A549 (cell line): ENCODE measurements around the gene CELF2. TPM values are rescaled to one million over a fixed set of nuclear protein-coding genes. Genes with fewer than 3 reads are reported as not detected.

Source experiments
- ATAC-seq, 2 experiments: fragments of 200-7000 bp in 1 of 2; fragments of >200 bp in 1 of 2; cut with Nextera tagmentation in 1 of 2; cut with Tn5 transposase in 1 of 2; 3 replicates each; pipeline versions ENCODE4 v1.8.0 to v1.9.1; 2018 to 2020; ENCODE audit warnings: mild to moderate bottlenecking in 1 of 2, moderate library complexity in 1 of 2
- CTCF ChIA-PET: fragments of 300-600 bp; sonication (Branson Sonifier 250); formaldehyde crosslinking; extraction: SDS; loops from one replicate; lab custom pipeline; 2021; ENCODE audit warnings: antibody characterized with exemption, inconsistent platforms; lab: Yijun Ruan, JAX
- POLR2A ChIA-PET: fragments of 350-600 bp; formaldehyde crosslinking; extraction: SDS; loops from one replicate; lab custom pipeline; 2021; ENCODE audit warnings: antibody characterized with exemption, inconsistent platforms; lab: Yijun Ruan, JAX
- DNase-seq, 2 experiments: peaks; one replicate each; pipeline versions ENCODE4 v3.0.0 to v3.0.0-alpha.2; 2011 to 2016; ENCODE audit warnings: low read depth in 1 of 2, low spot score in 1 of 2
- FAIRE-seq: peaks from 2 replicates; lab custom pipeline; 2011; peaks lifted over from hg19 to GRCh38; lab: Jason Lieb, UNC
- H3K27ac ChIP-seq, 2 experiments: fragments of >200 bp; sonication (Bioruptor Twin); formaldehyde crosslinking; 3 replicates each; pipeline ENCODE4 v1.5.1; 2016 to 2017
- H3K4me1 ChIP-seq: fragments of >200 bp; sonication (Bioruptor Twin); formaldehyde crosslinking; 3 replicates; pipeline ENCODE4 v1.6.1; 2016
- H3K4me2 ChIP-seq: fragments of >200 bp; sonication (Bioruptor Twin); formaldehyde crosslinking; 3 replicates; pipeline ENCODE4 v1.6.1; 2016
- H3K4me3 ChIP-seq: fragments of >200 bp; sonication (Bioruptor Twin); formaldehyde crosslinking; 3 replicates; pipeline ENCODE4 v1.5.1; 2016
- H3K9me3 ChIP-seq: fragments of >200 bp; sonication (Bioruptor Twin); formaldehyde crosslinking; 3 replicates; pipeline ENCODE4 v1.6.1; 2016
- CBX8 ChIP-seq: fragments of 200-600 bp; sonication (generic); IDR thresholded peaks from 2 replicates; pipeline ENCODE4 v1.6.1; 2016
- CHD4 ChIP-seq: fragments of 200-600 bp; sonication (generic); IDR thresholded peaks from 2 replicates; pipeline ENCODE4 v1.6.1; 2016; ENCODE audit warnings: antibody characterized with exemption, mild to moderate bottlenecking, borderline replicate concordance
- E2F6 ChIP-seq: IDR thresholded peaks from 2 replicates; pipeline ENCODE4 v1.6.1; 2012; ENCODE audit warnings: low read depth, borderline replicate concordance
- ESRRA ChIP-seq: fragments of 150-350 bp; IDR thresholded peaks from 2 replicates; pipeline ENCODE4 v1.6.1; 2014; ENCODE audit warnings: mild to moderate bottlenecking, low read length, borderline replicate concordance
- HDAC2 ChIP-seq: fragments of 200-600 bp; sonication (generic); IDR thresholded peaks from 2 replicates; pipeline ENCODE4 v1.6.1; 2016
- HEYL ChIP-seq: fragments of 250-450 bp; sonication (Bioruptor Pico); IDR thresholded peaks from 2 replicates; pipeline ENCODE4 v1.8.0; 2021; ENCODE audit warnings: mild to moderate bottlenecking, moderate library complexity
- JUN ChIP-seq, 2 experiments: fragments of >200 bp; sonication (Bioruptor Twin); formaldehyde crosslinking; IDR thresholded peaks; 2 replicates in 1 of 2; 3 replicates in 1 of 2; pipeline ENCODE4 v1.6.1; 2016 to 2017
- MAFK ChIP-seq: fragments of 450-650 bp; IDR thresholded peaks from 2 replicates; pipeline ENCODE4 v1.6.1; 2014; ENCODE audit not compliant: partially characterized antibody
- NPAS2 ChIP-seq: fragments of 250-450 bp; sonication (Bioruptor Pico); IDR thresholded peaks from 2 replicates; pipeline ENCODE4 v1.8.0; 2022; ENCODE audit warnings: mild to moderate bottlenecking, moderate library complexity, borderline replicate concordance
- RAD21 ChIP-seq, 2 experiments: fragments of >200 bp in 1 of 2; sonication (Bioruptor Twin) in 1 of 2; formaldehyde crosslinking in 1 of 2; IDR thresholded peaks in 1 of 2; conservative IDR thresholded peaks in 1 of 2; 2 replicates in 1 of 2; 3 replicates in 1 of 2; pipeline ENCODE4 v1.6.1; 2012 to 2018; ENCODE audit warnings: inconsistent platforms in 1 of 2
- REST ChIP-seq: fragments of 200-600 bp; sonication (generic); IDR thresholded peaks from 2 replicates; pipeline ENCODE4 v1.6.1; 2016; ENCODE audit warnings: antibody characterized with exemption, mild to moderate bottlenecking, moderate library complexity
- RFX5 ChIP-seq: fragments of 450-650 bp; IDR thresholded peaks from 2 replicates; pipeline ENCODE4 v1.7.1; 2014; ENCODE audit warnings: antibody characterized with exemption, mild to moderate bottlenecking, moderate library complexity
- USF2 ChIP-seq: fragments of 450-650 bp; IDR thresholded peaks from 2 replicates; pipeline ENCODE4 v1.6.1; 2014; ENCODE audit warnings: antibody characterized with exemption
- ZC3H11A ChIP-seq: fragments of 450-650 bp; IDR thresholded peaks from 2 replicates; pipeline ENCODE4 v1.6.1; 2014; ENCODE audit warnings: antibody characterized with exemption, mild to moderate bottlenecking
- ZSCAN20 ChIP-seq: fragments of 250-450 bp; sonication (Bioruptor Pico); IDR thresholded peaks from 2 replicates; pipeline ENCODE4 v1.8.0; 2022; ENCODE audit warnings: mild to moderate bottlenecking, moderate library complexity
- WGBS: methylation state at CpG from one replicate; pipeline ENCODE4 v1.1.6; 2017; ENCODE audit errors: missing lambda C conversion rate; 5-methylcytosine and 5-hydroxymethylcytosine counted together
- polyA plus RNA-seq, 4 experiments: library from polyadenylated mRNA; depleted of rRNA in 3 of 4; stranded (reverse); fragments of >200 nt; fragmentation: RNase III in 1 of 4; extraction: RNeasy Plus Mini Kit Qiagen cat#74134 plus additional on column Dnase treatment in 1 of 4; gene quantifications; 2 replicates in 3 of 4; 3 replicates in 1 of 4; pipeline ENCODE4 v1.2.3, GENCODE V29; 2011 to 2017
- TF ChIP-seq, protein P1 (sequence below): fragments of >200 bp; sonication (Bioruptor Twin); formaldehyde crosslinking; IDR thresholded peaks from 3 replicates; pipeline ENCODE4 v1.6.1; 2016
- TF ChIP-seq, protein P2 (sequence below): IDR thresholded peaks from 2 replicates; pipeline ENCODE4 v1.6.1; 2012

The CELF2 gene
- polyA plus RNA-seq, 2 of the 4 experiments (the other 2 are of a cell fraction), result 0.01 to 0.03 TPM

DNA sequence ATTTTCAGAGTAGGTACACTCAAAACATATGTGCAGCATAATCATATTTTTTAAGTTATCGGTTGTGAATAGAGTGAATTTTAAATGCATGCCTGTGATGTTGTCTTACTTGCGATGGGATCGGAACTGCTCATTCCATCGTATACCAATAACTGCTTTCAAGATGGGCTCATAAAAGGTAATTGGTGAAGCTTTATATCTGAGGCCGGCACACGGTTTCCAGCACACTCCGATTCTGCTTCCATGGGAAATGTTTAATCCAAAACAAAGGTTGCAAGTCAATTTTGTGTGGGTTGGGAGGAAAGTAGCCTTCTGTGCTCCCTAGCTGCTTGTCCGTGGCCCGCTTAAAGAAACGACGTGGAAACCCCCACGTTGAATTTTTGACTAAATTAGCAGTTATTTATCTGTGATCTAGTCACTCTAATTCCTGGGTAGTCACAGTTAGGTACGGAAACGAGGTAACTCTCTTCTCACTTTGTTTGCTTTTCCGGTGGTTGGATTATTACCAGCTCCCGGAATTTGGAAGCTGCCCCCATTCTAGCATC lies 10.1 kb upstream of the CELF2 start:
- FAIRE-seq (no peak), ATAC-seq (no peak), DNase-seq (no peak)
- Histone ChIP-seq H3K4me3 (no peak overlapping the region), H3K9me3 (no peaks in the 10 kb centered on the region), H3K4me2 (no peak overlapping the region), H3K27ac (no peak overlapping the region), H3K4me1 (no peaks in the 10 kb centered on the region)
- no peak for TF ChIP-seq NPAS2 (CRISPR knock-in tag)
- no peak for TF ChIP-seq RFX5
- TF ChIP-seq USF2, result no peak
- no peak for TF ChIP-seq ZC3H11A
- no peak for TF ChIP-seq CHD4
- TF ChIP-seq, protein P1, sequence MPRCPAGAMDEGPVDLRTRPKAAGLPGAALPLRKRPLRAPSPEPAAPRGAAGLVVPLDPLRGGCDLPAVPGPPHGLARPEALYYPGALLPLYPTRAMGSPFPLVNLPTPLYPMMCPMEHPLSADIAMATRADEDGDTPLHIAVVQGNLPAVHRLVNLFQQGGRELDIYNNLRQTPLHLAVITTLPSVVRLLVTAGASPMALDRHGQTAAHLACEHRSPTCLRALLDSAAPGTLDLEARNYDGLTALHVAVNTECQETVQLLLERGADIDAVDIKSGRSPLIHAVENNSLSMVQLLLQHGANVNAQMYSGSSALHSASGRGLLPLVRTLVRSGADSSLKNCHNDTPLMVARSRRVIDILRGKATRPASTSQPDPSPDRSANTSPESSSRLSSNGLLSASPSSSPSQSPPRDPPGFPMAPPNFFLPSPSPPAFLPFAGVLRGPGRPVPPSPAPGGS, result no peak
- no peak for TF ChIP-seq E2F6
- WGBS, result 51% methylated on average over 16 of the region's 16 CpGs
- ChIA-PET CTCF (interaction anchor here (1.9 kb wide), 1 partner anchor 9 kb away, joined by 4 read pairs; no protein-coding TSS in a partner anchor), POLR2A (no interaction called here)

GRCh38 chr10:11009471-11010308 lies 8.0 kb upstream of the CELF2 start:
- no peak overlapping the region for H3K4me3 ChIP-seq
- DNase-seq (no peak), ATAC-seq (no peak), FAIRE-seq (no peak)
- CTCF ChIA-PET, result no interaction called here
- POLR2A ChIA-PET, result no interaction called here
- WGBS, result 23% methylated on average over 13 of the region's 13 CpGs
- H3K27ac ChIP-seq, result no peak overlapping the region
- no peaks in the 10 kb centered on the region for H3K4me1 ChIP-seq
- no peaks in the 10 kb centered on the region for H3K9me3 ChIP-seq
- TF ChIP-seq REST (no peak), CBX8 (no peak), RAD21 (conservative IDR thresholded peaks at IDR 0.05 in 1 of 2, IDR thresholded peaks at IDR 0.05 in 1 of 2) (no peak), ZSCAN20 (no peak), HEYL (CRISPR knock-in tag) (no peak), ESRRA (no peak), HDAC2 (no peak)
- TF ChIP-seq, all 56 proteins: peak for 0
- H3K4me2 ChIP-seq, result no peak overlapping the region

GRCh38 chr10:11010582-11010981 lies 7.1 kb upstream of the CELF2 start:
- Histone ChIP-seq H3K27ac (no peak overlapping the region), H3K4me3 (no peak overlapping the region), H3K4me2 (no peak overlapping the region), H3K4me1 (no peaks in the 10 kb centered on the region), H3K9me3 (no peaks in the 10 kb centered on the region)
- ATAC-seq (no peak), DNase-seq (no peak), FAIRE-seq (no peak)
- POLR2A ChIA-PET, result no interaction called here
- TF ChIP-seq JUN (IDR thresholded peaks at IDR 0.05) (no peak), MAFK (no peak), ZSCAN20 (no peak), RFX5 (no peak), ESRRA (no peak)
- TF ChIP-seq, protein P2, sequence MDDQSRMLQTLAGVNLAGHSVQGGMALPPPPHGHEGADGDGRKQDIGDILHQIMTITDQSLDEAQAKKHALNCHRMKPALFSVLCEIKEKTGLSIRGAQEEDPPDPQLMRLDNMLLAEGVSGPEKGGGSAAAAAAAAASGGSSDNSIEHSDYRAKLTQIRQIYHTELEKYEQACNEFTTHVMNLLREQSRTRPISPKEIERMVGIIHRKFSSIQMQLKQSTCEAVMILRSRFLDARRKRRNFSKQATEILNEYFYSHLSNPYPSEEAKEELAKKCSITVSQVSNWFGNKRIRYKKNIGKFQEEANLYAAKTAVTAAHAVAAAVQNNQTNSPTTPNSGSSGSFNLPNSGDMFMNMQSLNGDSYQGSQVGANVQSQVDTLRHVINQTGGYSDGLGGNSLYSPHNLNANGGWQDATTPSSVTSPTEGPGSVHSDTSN, result no peak
- WGBS, result 19% methylated on average over 6 of the region's 6 CpGs
- CTCF ChIA-PET, result no interaction called here
